ENCODE results near the gene APCDD1L. TPM values are rescaled to one million over a fixed set of nuclear protein-coding genes. Genes with fewer than 3 reads are reported as not detected.

The APCDD1L gene
- total RNA-seq, 1 experiment from 2014 or later: 24.2 TPM

- peak; percentile 40 for DNase-seq (ENCODE audit: low read depth)
These were observed 30.6 kb upstream of the APCDD1L start for GRCh38 chr20:58545565-58546415.

- no peak for DNase-seq (ENCODE audit: low read depth)
These were observed 29.7 kb upstream of the APCDD1L start for GRCh38 chr20:58544891-58545290.

GRCh38 chr20:58544286-58544685 lies 29.1 kb upstream of the APCDD1L start:
- no peak for DNase-seq (ENCODE audit: low read depth)

- DNase-seq (ENCODE audit: low read depth): no peak
These were observed 28.1 kb upstream of the APCDD1L start for GRCh38 chr20:58543274-58543673.

- DNase-seq (ENCODE audit: low read depth): peak; percentile 75
These were observed 27.4 kb upstream of the APCDD1L start for GRCh38 chr20:58542411-58543095.

- peak; percentile 89 for DNase-seq (ENCODE audit: low read depth)
These were observed 26.8 kb upstream of the APCDD1L start for GRCh38 chr20:58542034-58542410.

GRCh38 chr20:58538752-58539151 lies 23.6 kb upstream of the APCDD1L start:
- DNase-seq (ENCODE audit: low read depth): peak; percentile 95

- no peak for DNase-seq (ENCODE audit: low read depth)
These were observed 22.6 kb upstream of the APCDD1L start for GRCh38 chr20:58537831-58538230.

GRCh38 chr20:58536289-58536688 lies 21.1 kb upstream of the APCDD1L start:
- DNase-seq (ENCODE audit: low read depth): no peak

GRCh38 chr20:58531657-58532056 lies 16.5 kb upstream of the APCDD1L start:
- no peak for DNase-seq (ENCODE audit: low read depth)

GRCh38 chr20:58531063-58531462 lies 15.9 kb upstream of the APCDD1L start:
- no peak for DNase-seq (ENCODE audit: low read depth)

- DNase-seq (ENCODE audit: low read depth): no peak
These were observed 13.2 kb upstream of the APCDD1L start for GRCh38 chr20:58528412-58528811.

- no peak for DNase-seq (ENCODE audit: low read depth)
These were observed 11.2 kb upstream of the APCDD1L start for GRCh38 chr20:58526411-58526810.

- DNase-seq (ENCODE audit: low read depth): peak; percentile 95
These were observed 9.6 kb upstream of the APCDD1L start for GRCh38 chr20:58524814-58525213.

GRCh38 chr20:58523971-58524315 lies 8.7 kb upstream of the APCDD1L start:
- DNase-seq (ENCODE audit: low read depth): peak; percentile 86

GRCh38 chr20:58523072-58523970 lies 8.1 kb upstream of the APCDD1L start:
- peak; percentile 60 for DNase-seq (ENCODE audit: low read depth)

GRCh38 chr20:58522666-58523065 lies 7.5 kb upstream of the APCDD1L start:
- DNase-seq (ENCODE audit: low read depth): no peak

- DNase-seq (ENCODE audit: low read depth): no peak
These were observed 6.6 kb upstream of the APCDD1L start for GRCh38 chr20:58521763-58522162.

GRCh38 chr20:58519940-58520712 lies 4.9 kb upstream of the APCDD1L start:
- no peak for DNase-seq (ENCODE audit: low read depth)

GRCh38 chr20:58518896-58519593 lies 3.8 kb upstream of the APCDD1L start:
- no peak for DNase-seq (ENCODE audit: low read depth)

GRCh38 chr20:58518387-58518786 lies 3.2 kb upstream of the APCDD1L start:
- no peak for DNase-seq (ENCODE audit: low read depth)
